HepG2 (cell line): ENCODE data around the gene ASTN2. TPM values are rescaled to one million over a fixed set of nuclear protein-coding genes. Genes with fewer than 3 reads are reported as not detected.

ENCODE experiments used
- ATAC-seq: fragments of 200-7000 bp; cut with Tn5 transposase; 3 replicates; pipeline ENCODE4 v1.9.1; 2020; ENCODE audit warnings: mild to moderate bottlenecking, moderate library complexity
- BruUV-seq: library from RNA; stranded (reverse); fragments of 400-500 nt; replicated peaks from 2 replicates; lab custom pipeline; 2021; lab: Mats Ljungman, UMichigan
- CTCF ChIA-PET: fragments of 300-600 bp; formaldehyde crosslinking; extraction: SDS; loops from one replicate; lab custom pipeline; 2021; ENCODE audit warnings: low total read pairs, inconsistent platforms, low intra/inter-chr PET ratio; lab: Yijun Ruan, JAX
- POLR2A ChIA-PET: fragments of 350-600 bp; sonication (Branson Sonifier 250); formaldehyde crosslinking; loops from one replicate; lab custom pipeline; 2020; ENCODE audit warnings: antibody characterized with exemption, inconsistent platforms; lab: Yijun Ruan, JAX
- DNase-seq: peaks from one replicate; pipeline ENCODE4 v3.0.0-alpha.2; 2015; ENCODE audit warnings: low spot score
- FAIRE-seq: peaks from 3 replicates; lab custom pipeline; 2011; peaks lifted over from hg19 to GRCh38; lab: Jason Lieb, UNC
- H2AFZ ChIP-seq: one replicate; pipeline ENCODE4 v1.6.1; 2011; ENCODE audit warnings: low read length, inconsistent platforms
- H3K27ac ChIP-seq: fragments of 300-600 bp; 3 replicates; pipeline ENCODE4 v1.8.0; 2011; ENCODE audit warnings: mixed run types, mild to moderate bottlenecking, mixed read lengths, low read length, inconsistent platforms; ENCODE audit not compliant: insufficient read depth; ENCODE audit errors: extremely low read length
- H3K27me3 ChIP-seq, 2 experiments: fragments of 200-600 bp in 1 of 2; 2 replicates in 1 of 2; 3 replicates in 1 of 2; pipeline versions ENCODE4 v1.6.0 to v1.8.0; 2011; ENCODE audit warnings: low read length in 2 of 2, mild to moderate bottlenecking in 2 of 2, moderate library complexity in 2 of 2, inconsistent platforms in 1 of 2; ENCODE audit not compliant: insufficient read depth in 2 of 2, control insufficient read depth in 1 of 2
- H3K36me3 ChIP-seq, 2 experiments: fragments of 200-600 bp in 1 of 2; replicated peaks in 1 of 2; 2 replicates in 1 of 2; 3 replicates in 1 of 2; pipeline versions ENCODE4 v1.5.1 to v1.8.0; 2011; ENCODE audit warnings: low read length in 2 of 2, inconsistent platforms in 1 of 2; ENCODE audit not compliant: insufficient read depth in 2 of 2, control insufficient read depth in 1 of 2
- H3K4me1 ChIP-seq: 2 replicates; pipeline ENCODE4 v1.5.1; 2012; ENCODE audit warnings: low read length, inconsistent platforms; ENCODE audit not compliant: insufficient read depth
- H3K4me2 ChIP-seq: 2 replicates; pipeline ENCODE4 v1.6.0; 2011; ENCODE audit warnings: low read depth, low read length, inconsistent platforms
- H3K4me3 ChIP-seq, 3 experiments: fragments of 200-600 bp in 1 of 3; sonication (generic), shearing (Covaris generic) in 1 of 3; replicated peaks in 1 of 3; 2 replicates each; pipeline ENCODE4 v1.5.1; 2011 to 2016; ENCODE audit warnings: low read length in 3 of 3, inconsistent platforms in 2 of 3, low read depth in 2 of 3, mild to moderate bottlenecking in 2 of 3, control low read depth in 1 of 3, mixed read lengths in 1 of 3; ENCODE audit not compliant: insufficient read depth in 1 of 3
- H3K79me2 ChIP-seq: one replicate; pipeline ENCODE4 v1.6.1; 2011; ENCODE audit warnings: low read length, inconsistent platforms; ENCODE audit not compliant: insufficient read depth
- H3K9ac ChIP-seq: 2 replicates; pipeline ENCODE4 v1.6.0; 2011; ENCODE audit warnings: mild to moderate bottlenecking, low read depth, low read length, inconsistent platforms; ENCODE audit not compliant: insufficient read depth
- H3K9me3 ChIP-seq: 2 replicates; pipeline ENCODE4 v1.5.1; 2012; ENCODE audit warnings: mild to moderate bottlenecking, low read length
- H4K20me1 ChIP-seq: 2 replicates; pipeline ENCODE4 v1.6.0; 2011; ENCODE audit warnings: inconsistent platforms, mild to moderate bottlenecking, low read length, moderate library complexity; ENCODE audit not compliant: insufficient read depth
- ATM ChIP-seq: fragments of 450-650 bp; IDR thresholded peaks from 2 replicates; pipeline ENCODE4 v1.7.1; 2017; ENCODE audit warnings: mild to moderate bottlenecking, borderline replicate concordance
- CREBL2 ChIP-seq: sonication (generic); formaldehyde crosslinking; IDR thresholded peaks from 2 replicates; pipeline ENCODE4 v1.8.1; 2023; ENCODE audit warnings: missing genetic modification reagents, mild to moderate bottlenecking, borderline replicate concordance
- HOXD1 ChIP-seq: sonication (generic); formaldehyde crosslinking; IDR thresholded peaks from 2 replicates; pipeline ENCODE4 v1.5.0; 2020; ENCODE audit warnings: missing genetic modification reagents
- PLRG1 ChIP-seq: fragments of 450-650 bp; conservative IDR thresholded peaks from 2 replicates; pipeline ENCODE4 v1.6.1; 2016
- PRDM15 ChIP-seq: sonication (generic); formaldehyde crosslinking; IDR thresholded peaks from 2 replicates; pipeline ENCODE4 v1.4.0; 2020; ENCODE audit warnings: missing genetic modification reagents
- RBAK ChIP-seq: sonication (generic); formaldehyde crosslinking; IDR thresholded peaks from 2 replicates; pipeline ENCODE4 v1.5.1; 2020; ENCODE audit warnings: mild to moderate bottlenecking, missing genetic modification reagents
- SNAI1 ChIP-seq: sonication (generic); formaldehyde crosslinking; IDR thresholded peaks from 2 replicates; pipeline ENCODE4 v1.5.0; 2020; ENCODE audit warnings: mild to moderate bottlenecking, missing genetic modification reagents, borderline replicate concordance
- SPEN ChIP-seq: sonication (generic); formaldehyde crosslinking; IDR thresholded peaks from 2 replicates; pipeline ENCODE4 v1.5.1; 2020; ENCODE audit warnings: low read depth, mild to moderate bottlenecking, missing genetic modification reagents
- U2AF1 ChIP-seq: fragments of 200-400 bp; formaldehyde crosslinking; optimal IDR thresholded peaks from 2 replicates; pipeline ENCODE3; 2017; ENCODE audit warnings: mild to moderate bottlenecking, low read depth, low read length
- ZNF234 ChIP-seq: sonication (generic); formaldehyde crosslinking; conservative IDR thresholded peaks from 2 replicates; pipeline ENCODE4 v1.5.1; 2020; ENCODE audit warnings: mild to moderate bottlenecking, missing genetic modification reagents
- ZNF260 ChIP-seq: sonication (generic); formaldehyde crosslinking; IDR thresholded peaks from 2 replicates; pipeline ENCODE4 v1.4.0; 2020; ENCODE audit warnings: missing genetic modification reagents, low read depth, mild to moderate bottlenecking, borderline replicate concordance
- ZNF282 ChIP-seq: fragments of 450-650 bp; IDR thresholded peaks from 2 replicates; pipeline ENCODE4 v1.6.1; 2018; ENCODE audit not compliant: partially characterized antibody
- ZNF296 ChIP-seq: sonication (generic); formaldehyde crosslinking; conservative IDR thresholded peaks from 2 replicates; pipeline ENCODE4 v1.5.0; 2020; ENCODE audit warnings: mild to moderate bottlenecking, missing genetic modification reagents
- ZNF329 ChIP-seq: sonication (generic); formaldehyde crosslinking; IDR thresholded peaks from 2 replicates; pipeline ENCODE4 v1.9.0; 2021; ENCODE audit warnings: low read depth, mild to moderate bottlenecking, missing genetic modification reagents
- ZNF589 ChIP-seq: sonication (generic); formaldehyde crosslinking; conservative IDR thresholded peaks from 2 replicates; pipeline ENCODE4 v1.8.0; 2022; ENCODE audit warnings: mild to moderate bottlenecking, moderate library complexity, missing genetic modification reagents
- ZNF776 ChIP-seq: sonication (generic); formaldehyde crosslinking; IDR thresholded peaks from 2 replicates; pipeline ENCODE4 v1.4.0; 2020; ENCODE audit warnings: mild to moderate bottlenecking, missing genetic modification reagents
- ZNF891 ChIP-seq: sonication (generic); formaldehyde crosslinking; IDR thresholded peaks from 2 replicates; pipeline ENCODE4 v1.5.0; 2020; ENCODE audit warnings: mild to moderate bottlenecking, missing genetic modification reagents
- ZSCAN20 ChIP-seq: sonication (generic); formaldehyde crosslinking; IDR thresholded peaks from 2 replicates; pipeline ENCODE4 v1.4.0; 2020; ENCODE audit warnings: missing genetic modification reagents, mild to moderate bottlenecking, borderline replicate concordance
- WGBS: methylation state at CpG from one replicate; pipeline ENCODE4 v1.1.6; 2017; ENCODE audit warnings: low lambda C conversion rate; 5-methylcytosine and 5-hydroxymethylcytosine counted together
- in situ Hi-C: cut with HindIII; loops from 2 replicates; pipeline ENCODE4 v1.10.0; 2017; ENCODE audit warnings: low pct_unique_long_range_greater_than_20kb; ENCODE audit not compliant: extremely low pct_ligation_motif_present
- intact Hi-C: fragments of 100-400 bp; cut with micrococcal nuclease; formaldehyde crosslinking; loops from one replicate; pipeline ENCODE4 v1.10.0; 2022; ENCODE audit not compliant: unreplicated experiment
- polyA plus RNA-seq, 8 experiments: library from polyadenylated mRNA; depleted of rRNA in 3 of 8; stranded (reverse) in 7 of 8; unstranded in 1 of 8; fragments of >200 nt; fragmentation: Illumina TruSeq in 4 of 8; extraction: Trizol in 4 of 8; gene quantifications; 2 replicates each; pipeline versions ENCODE4 v1.2.1 to v1.2.3, GENCODE V29; 2011 to 2016; ENCODE audit warnings: low read depth in 4 of 8, missing spikeins in 1 of 8, mixed read lengths in 1 of 8; ENCODE audit not compliant: insufficient read depth in 1 of 8
- total RNA-seq, 5 experiments: library from RNA; depleted of rRNA; stranded (reverse); fragments of >200 nt; fragmentation: Illumina TruSeq; extraction: Trizol; gene quantifications; 2 replicates each; pipeline ENCODE4 v1.2.3, GENCODE V29; 2016; ENCODE audit warnings: low read depth in 1 of 5

The ASTN2 gene
- total and polyA plus RNA-seq, 2 of the 13 experiments (the other 11 are each of a cell fraction or from before 2014, with no cell fraction given), result 5.2 to 13.5 TPM

GRCh38 chr9:116986015-116986414 is 428.8 kb downstream of the ASTN2 start:
- Histone ChIP-seq H3K36me3 (no peaks in the 10 kb centered on the region), H3K27ac (no peak overlapping the region), H2AFZ (no peak overlapping the region), H3K9me3 (no peaks in the 10 kb centered on the region), H3K27me3 (no peaks in the 10 kb centered on the region), H3K9ac (no peak overlapping the region), H3K79me2 (no peaks in the 10 kb centered on the region), H3K4me1 (no peaks in the 10 kb centered on the region), H3K4me2 (no peak overlapping the region), H4K20me1 (no peaks in the 10 kb centered on the region), H3K4me3 (no peak overlapping the region)
- in situ Hi-C loops, result no loop called here
- WGBS, result 14% methylated on average over 5 of the region's 7 CpGs
- POLR2A ChIA-PET, result no interaction called here
- CTCF ChIA-PET, result no interaction called here
- BruUV-seq, result no TSS peak
- ATAC-seq, result no peak
- TF ChIP-seq ZNF282 (no peak), SNAI1 (no peak), ZNF260 (CRISPR knock-in tag) (no peak), CREBL2 (CRISPR knock-in tag) (no peak)
- no peak for FAIRE-seq
- intact Hi-C loops, result no loop called here
- DNase-seq, result no peak

- no peak for DNase-seq
- no peaks in the 10 kb centered on the region for H4K20me1 ChIP-seq
- in situ Hi-C loops, result no loop called here
- no peak for FAIRE-seq
- no peaks in the 10 kb centered on the region for H3K4me1 ChIP-seq
- BruUV-seq, result no TSS peak
- no peaks in the 10 kb centered on the region for H3K9me3 ChIP-seq
- H3K4me3 ChIP-seq, result no peak overlapping the region
- no peaks in the 10 kb centered on the region for H3K36me3 ChIP-seq
- ATAC-seq, result no peak
- WGBS, result 4% methylated on average over 4 of the region's 4 CpGs
- intact Hi-C loops, result no loop called here
- CTCF ChIA-PET, result no interaction called here
- no peak overlapping the region for H3K4me2 ChIP-seq
- no peaks in the 10 kb centered on the region for H3K79me2 ChIP-seq
- no peak overlapping the region for H2AFZ ChIP-seq
- no peaks in the 10 kb centered on the region for H3K27me3 ChIP-seq
- POLR2A ChIA-PET, result no interaction called here
- H3K27ac ChIP-seq, result no peak overlapping the region
- no peak overlapping the region for H3K9ac ChIP-seq
- TF ChIP-seq ZNF891 (CRISPR knock-in tag) (no peak), HOXD1 (no peak), RBAK (CRISPR knock-in tag) (no peak), PLRG1 (no peak), ZNF776 (CRISPR knock-in tag) (no peak), SPEN (CRISPR knock-in tag) (no peak), ZNF234 (no peak), ZNF329 (CRISPR knock-in tag) (no peak), ATM (no peak), ZNF589 (CRISPR knock-in tag) (no peak), PRDM15 (no peak), ZSCAN20 (CRISPR knock-in tag) (no peak), ZNF296 (CRISPR knock-in tag) (no peak), U2AF1 (no peak)
Observed at GRCh38 chr9:116985596-116985995, 429.3 kb downstream of the ASTN2 start.
